ENCODE data around the gene MAST1.
"Not testable (repeated sequence)": the region's sequence is repeated elsewhere in the genome, so short reads cannot be mapped to it uniquely, and the experiment has no call there.

The MAST1 gene

GRCh38 chr19:12841094-12841493 lies 2.8 kb downstream of the MAST1 start:
- DNase-seq = peak; percentile 19

DNA sequence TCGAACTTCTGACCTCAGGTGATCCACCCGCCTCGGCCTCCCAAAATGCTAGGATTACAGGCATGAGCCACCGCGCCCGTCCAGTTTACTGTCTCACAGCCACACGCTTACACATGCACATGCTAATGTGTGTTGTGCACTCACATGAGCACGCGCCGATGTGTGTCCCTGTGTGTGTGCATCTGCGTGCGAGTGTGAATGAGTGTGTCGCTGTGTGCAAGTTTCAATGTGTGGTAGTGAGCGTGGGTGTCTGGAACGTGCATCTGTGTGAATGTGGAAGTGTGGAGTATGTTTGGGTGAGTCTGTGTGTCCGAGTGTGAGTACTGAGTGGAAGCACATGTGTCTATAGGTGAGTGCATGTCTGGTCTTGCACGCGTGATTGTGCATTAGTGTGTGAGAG lies 4.2 kb downstream of the MAST1 start:
- no peak for DNase-seq

- no peak for DNase-seq
Observed at GRCh38 chr19:12843328-12843727, 5.0 kb downstream of the MAST1 start.

GRCh38 chr19:12843999-12844732 lies 5.9 kb downstream of the MAST1 start:
- DNase-seq = no peak

DNA sequence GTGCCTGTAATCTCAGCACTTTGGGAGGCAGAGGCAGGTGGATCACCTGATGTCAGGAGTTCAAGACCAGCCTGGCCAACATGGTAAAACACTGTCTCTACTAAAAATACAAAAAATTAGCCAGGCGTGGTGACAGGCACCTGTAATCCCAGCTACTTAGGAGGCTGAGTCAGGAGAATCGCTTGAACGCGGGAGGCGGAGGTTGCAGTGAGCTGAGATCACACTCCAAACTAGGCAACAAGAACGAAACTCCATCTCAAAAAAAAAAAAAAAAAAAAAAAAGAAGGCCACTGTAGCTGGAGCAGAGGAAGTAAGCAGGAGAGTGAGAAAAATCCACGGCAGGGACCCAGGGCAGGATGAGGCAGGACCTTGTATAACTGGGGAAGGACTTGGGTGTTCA lies 8.3 kb downstream of the MAST1 start:
- DNase-seq = not testable (repeated sequence)

GRCh38 chr19:12847159-12848139 lies 9.1 kb downstream of the MAST1 start:
- peak; percentile 82 for DNase-seq

- no peak for DNase-seq
Observed at GRCh38 chr19:12856653-12857052, 18.3 kb downstream of the MAST1 start.

GRCh38 chr19:12858041-12858928 lies 20.0 kb downstream of the MAST1 start:
- no peak for DNase-seq

- DNase-seq = no peak
Observed at GRCh38 chr19:12859546-12859945, 21.2 kb downstream of the MAST1 start.

- DNase-seq = no peak
Observed at GRCh38 chr19:12864143-12864542, 25.8 kb downstream of the MAST1 start.

- DNase-seq = no peak
Observed at GRCh38 chr19:12864721-12865715, 26.7 kb downstream of the MAST1 start.

DNA sequence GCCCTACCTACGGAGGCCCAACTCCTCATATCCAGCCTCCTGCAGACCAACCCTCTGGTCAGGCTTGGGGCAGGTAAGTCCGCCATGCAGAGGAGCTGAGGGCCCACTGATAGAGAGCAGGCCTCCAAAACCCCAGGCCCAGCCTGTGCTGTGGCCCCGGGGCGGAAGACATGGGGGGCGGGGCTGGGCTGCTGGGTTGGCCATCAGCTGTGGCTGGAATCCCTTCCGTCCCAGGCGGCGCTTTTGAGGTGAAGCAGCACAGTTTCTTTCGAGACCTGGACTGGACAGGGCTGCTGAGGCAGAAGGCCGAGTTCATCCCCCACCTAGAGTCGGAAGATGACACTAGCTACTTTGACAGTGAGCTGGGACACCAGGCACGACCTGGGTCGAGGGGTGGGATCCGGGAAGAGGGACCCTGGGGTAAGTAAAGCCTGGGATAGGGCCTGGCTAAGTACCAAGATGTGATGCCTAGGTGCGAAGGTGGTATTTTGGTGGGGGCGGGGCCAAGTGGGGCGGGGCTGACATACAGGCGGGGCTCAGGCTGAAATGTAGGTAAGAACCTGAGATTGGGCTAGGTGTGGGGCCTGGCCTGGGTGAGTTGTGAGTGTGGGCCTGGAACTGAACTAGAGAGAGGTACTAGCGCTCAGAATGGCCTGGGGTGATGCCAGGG lies 27.6 kb downstream of the MAST1 start:
- DNase-seq = no peak

GRCh38 chr19:12866416-12867119 lies 28.3 kb downstream of the MAST1 start:
- no peak for DNase-seq

DNA sequence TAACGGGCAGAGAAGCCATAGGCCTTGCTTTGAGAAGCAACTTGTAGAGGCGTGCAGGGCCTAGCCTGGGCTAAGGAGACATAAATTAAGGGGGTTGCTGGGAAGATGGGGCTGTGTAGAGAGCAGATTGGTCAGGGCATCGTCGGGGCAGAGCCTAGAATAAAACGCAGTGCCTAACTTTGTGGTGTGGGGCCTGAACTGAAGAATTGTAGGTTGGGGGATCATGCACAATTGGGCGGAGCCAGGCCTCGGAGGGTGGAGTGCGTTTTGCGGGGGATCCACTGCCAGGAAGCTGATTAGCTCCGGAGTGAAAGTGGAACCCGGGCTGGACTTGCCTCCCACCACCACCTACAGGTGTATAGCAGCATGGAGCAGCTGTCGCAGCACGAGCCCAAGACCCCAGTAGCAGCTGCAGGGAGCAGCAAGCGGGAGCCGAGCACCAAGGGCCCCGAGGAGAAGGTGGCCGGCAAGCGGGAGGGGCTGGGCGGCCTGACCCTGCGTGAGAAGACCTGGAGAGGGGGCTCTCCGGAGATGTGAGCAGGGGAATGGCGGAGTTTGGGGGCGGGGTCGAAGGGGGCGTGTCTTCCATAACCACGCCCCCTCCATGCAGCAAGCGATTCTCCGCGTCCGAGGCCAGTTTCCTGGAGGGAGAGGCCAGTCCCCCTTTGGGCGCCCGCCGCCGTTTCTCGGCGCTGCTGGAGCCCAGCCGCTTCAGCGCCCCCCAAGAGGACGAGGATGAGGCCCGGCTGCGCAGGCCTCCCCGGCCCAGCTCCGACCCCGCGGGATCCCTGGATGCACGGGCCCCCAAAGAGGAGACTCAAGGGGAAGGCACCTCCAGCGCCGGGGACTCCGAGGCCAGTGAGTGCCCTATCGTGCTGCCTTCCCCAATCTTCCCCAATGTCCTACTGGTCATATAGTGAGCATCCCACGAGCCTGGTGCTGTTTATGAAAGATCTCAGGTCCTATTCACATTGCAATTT lies 29.1 kb downstream of the MAST1 start:
- peak; percentile 72 for DNase-seq

DNA sequence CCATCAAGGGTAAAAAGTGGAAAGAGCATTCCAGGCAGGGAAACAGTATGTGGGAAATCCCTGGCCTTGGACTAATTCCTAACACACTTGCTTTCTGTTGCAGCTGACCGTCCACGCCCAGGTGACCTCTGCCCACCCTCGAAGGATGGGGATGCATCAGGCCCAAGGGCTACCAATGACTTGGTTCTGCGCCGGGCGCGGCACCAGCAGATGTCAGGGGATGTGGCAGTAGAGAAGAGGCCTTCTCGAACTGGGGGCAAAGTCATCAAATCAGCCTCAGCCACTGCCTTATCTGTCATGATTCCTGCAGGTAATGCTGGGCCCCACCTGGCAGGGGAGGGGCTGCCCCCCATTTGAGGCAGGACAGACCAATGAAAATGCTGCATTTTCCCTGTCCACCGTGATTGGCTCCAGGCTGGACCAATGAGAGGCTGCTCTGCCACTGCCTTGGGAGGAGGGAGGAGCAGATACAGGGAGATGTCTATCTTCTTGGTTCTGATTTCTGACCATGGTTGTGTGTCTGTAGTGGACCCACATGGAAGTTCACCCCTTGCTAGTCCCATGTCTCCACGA lies 30.3 kb downstream of the MAST1 start:
- DNase-seq = no peak

- no peak for DNase-seq
Observed at GRCh38 chr19:12871681-12872080, 33.4 kb downstream of the MAST1 start.

GRCh38 chr19:12872255-12872654 lies 33.9 kb downstream of the MAST1 start:
- no peak for DNase-seq
